HCT116 (cell line): Measurements from ENCODE around the gene CHI3L2.

ENCODE experiments used
- CEBPB ChIP-seq: IDR thresholded peaks from 2 replicates; pipeline ENCODE4 v1.6.1; 2012; ENCODE audit warnings: low read depth
- CTCF ChIP-seq, 3 experiments: fragments of 200-600 bp in 1 of 3; sonication (generic) in 1 of 3; IDR thresholded peaks in 2 of 3; conservative IDR thresholded peaks in 1 of 3; 2 replicates each; pipeline ENCODE4 v1.5.1; 2012 to 2017; ENCODE audit warnings: low read depth in 2 of 3, low read length in 2 of 3, antibody characterized with exemption in 1 of 3, borderline replicate concordance in 1 of 3, control low read depth in 1 of 3, mild to moderate bottlenecking in 1 of 3, mixed read lengths in 1 of 3, mixed run types in 1 of 3, moderate library complexity in 1 of 3; ENCODE audit not compliant: insufficient read depth in 1 of 3
- EGR1 ChIP-seq: IDR thresholded peaks from 2 replicates; pipeline ENCODE4 v1.6.1; 2012; ENCODE audit warnings: low read depth
- EZH2phosphoT487 ChIP-seq: fragments of 200-600 bp; IDR thresholded peaks from 2 replicates; pipeline ENCODE4 v1.6.1; 2018; ENCODE audit warnings: antibody characterized with exemption, borderline replicate concordance
- POLR2A ChIP-seq: IDR thresholded peaks from 2 replicates; pipeline ENCODE4 v1.7.0; 2011; ENCODE audit warnings: borderline replicate concordance; ENCODE audit not compliant: insufficient read depth, insufficient read length; ENCODE audit errors: extremely low read depth
- REST ChIP-seq: IDR thresholded peaks from 2 replicates; pipeline ENCODE4 v1.6.1; 2012; ENCODE audit warnings: low read depth
- ZFX ChIP-seq: fragments of 450-650 bp; IDR thresholded peaks from 2 replicates; pipeline ENCODE4 v1.6.1; 2017

DNA sequence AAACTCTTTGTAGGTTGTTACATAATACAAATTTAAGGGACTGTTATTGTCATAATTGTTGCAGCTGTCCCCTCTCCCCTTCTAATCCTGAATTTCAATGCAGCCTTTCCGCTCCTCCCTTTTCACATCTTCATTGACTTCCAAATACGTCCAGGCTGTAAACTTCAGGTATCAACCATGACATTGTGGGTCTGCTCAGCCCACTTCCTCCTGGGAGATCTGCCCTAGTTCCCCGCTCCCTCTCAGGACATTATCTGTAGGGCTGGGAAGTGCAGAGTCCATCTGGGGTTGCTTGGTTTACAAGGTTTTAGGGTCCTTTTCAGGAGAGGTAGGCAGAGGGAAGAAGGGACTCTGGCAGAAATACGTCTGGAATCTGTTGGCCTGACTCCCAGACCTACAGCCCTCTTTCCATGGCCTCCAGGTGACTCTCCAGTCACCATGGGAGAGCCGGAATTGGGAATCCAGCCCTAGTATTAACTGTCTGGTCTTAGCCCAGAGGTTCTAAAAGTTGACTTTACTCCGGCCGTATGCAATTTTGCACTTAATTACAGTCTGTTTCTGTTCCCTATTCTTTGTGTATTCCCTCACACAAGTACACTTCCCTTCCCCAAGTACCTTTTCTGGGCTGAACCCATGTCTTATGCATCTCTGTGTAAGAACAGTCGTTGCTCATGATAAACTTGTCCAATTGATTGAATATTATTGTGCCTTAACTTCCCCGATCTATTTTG, 22.4 kb upstream of the CHI3L2 start:
- TF ChIP-seq POLR2A (no peak), EZH2phosphoT487 (no peak), REST (no peak), CTCF (IDR thresholded peaks at IDR 0.05 in 2 of 3, conservative IDR thresholded peaks at IDR 0.05 in 1 of 3; ENCODE audit: borderline replicate concordance in 1 of 3, insufficient read depth in 1 of 3, low read depth in 2 of 3, low read length in 2 of 3) (no peak), ZFX (no peak), EGR1 (no peak), CEBPB (no peak)
